Measurements from ENCODE around the gene TLCD2. TPM values are rescaled to one million over a fixed set of nuclear protein-coding genes. Genes with fewer than 3 reads are reported as not detected.
A peak's percentile ranks its signal among the peaks of the same experiment; 100 is the strongest.

Gene TLCD2
- total and polyA plus RNA-seq, 2 of the 13 experiments (the other 11 are each of a cell fraction or from before 2014, with no cell fraction given), result 0.90 to 1.1 TPM

- peak; percentile 85; the same call in 1 of the 2 replicates for TF ChIP-seq ZNF414 (CRISPR knock-in tag; IDR thresholded peaks at IDR 0.05)
- TF ChIP-seq ZNF776 (CRISPR knock-in tag; IDR thresholded peaks at IDR 0.05), result no peak
- TF ChIP-seq HOXA9 (CRISPR knock-in tag; IDR thresholded peaks at IDR 0.05; ENCODE audit: borderline replicate concordance), result no peak
- no peak for TF ChIP-seq DNMT3B (CRISPR knock-in tag; conservative IDR thresholded peaks at IDR 0.05)
- no peak for TF ChIP-seq RFX3 (CRISPR knock-in tag; IDR thresholded peaks at IDR 0.05)
- TF ChIP-seq POLR2AphosphoS2 (IDR thresholded peaks at IDR 0.05; ENCODE audit: low read depth, low read length), result 0 out of 2 replicates have a peak, but pooled peaks have one; percentile 49
- TF ChIP-seq CREBL2 (CRISPR knock-in tag; IDR thresholded peaks at IDR 0.05; ENCODE audit: borderline replicate concordance), result peak; percentile 57; the same call in 1 of the 2 replicates
- TF ChIP-seq ZNF180 (CRISPR knock-in tag; IDR thresholded peaks at IDR 0.05; ENCODE audit: borderline replicate concordance, low read depth), result no peak
- TF ChIP-seq SOX6 (IDR thresholded peaks at IDR 0.05), result no peak
- TF ChIP-seq SOX6 (CRISPR knock-in tag; IDR thresholded peaks at IDR 0.05), result peak; percentile 44
- TF ChIP-seq FOXK1 (CRISPR knock-in tag; IDR thresholded peaks at IDR 0.05; ENCODE audit: borderline replicate concordance, low read depth), result no peak; the same call in 1 of the 2 replicates
- 0 out of 2 replicates have a peak, but pooled peaks have one; percentile 18 for TF ChIP-seq FOXK2 (IDR thresholded peaks at IDR 0.05)
- no peak for TF ChIP-seq NPAS2 (CRISPR knock-in tag; IDR thresholded peaks at IDR 0.05; ENCODE audit: borderline replicate concordance)
- 0 out of 2 replicates have a peak, but pooled peaks have one; percentile 53 for TF ChIP-seq ZNF354B (CRISPR knock-in tag; IDR thresholded peaks at IDR 0.05)
- TF ChIP-seq TCF12 (IDR thresholded peaks at IDR 0.05), result no peak
- peak; percentile 28; the same call in 1 of the 2 replicates for TF ChIP-seq TCF12 (CRISPR knock-in tag; IDR thresholded peaks at IDR 0.05)
- TF ChIP-seq ZNF614 (CRISPR knock-in tag; IDR thresholded peaks at IDR 0.05; ENCODE audit: borderline replicate concordance), result no peak; the same call in 1 of the 2 replicates
- TF ChIP-seq ZNF703 (CRISPR knock-in tag; IDR thresholded peaks at IDR 0.05; ENCODE audit: borderline replicate concordance), result 0 out of 2 replicates have a peak, but pooled peaks have one; percentile 50
- TF ChIP-seq RFXAP (CRISPR knock-in tag; IDR thresholded peaks at IDR 0.05; ENCODE audit: borderline replicate concordance), result peak; percentile 68; the same call in 1 of the 2 replicates
- TF ChIP-seq ZNF549 (CRISPR knock-in tag; IDR thresholded peaks at IDR 0.05), result no peak
- peak; percentile 85 for TF ChIP-seq ZNF335 (CRISPR knock-in tag; IDR thresholded peaks at IDR 0.05)
- no peak for TF ChIP-seq FOXA1 (IDR thresholded peaks at IDR 0.05)
- TF ChIP-seq FOXA1 (CRISPR knock-in tag; IDR thresholded peaks at IDR 0.05), result no peak
- TF ChIP-seq KDM4B (CRISPR knock-in tag; IDR thresholded peaks at IDR 0.05), result 0 out of 2 replicates have a peak, but pooled peaks have one; percentile 31
- TF ChIP-seq AFF4 (CRISPR knock-in tag; IDR thresholded peaks at IDR 0.05), result no peak
- no peak for TF ChIP-seq ZNF839 (CRISPR knock-in tag; IDR thresholded peaks at IDR 0.05; ENCODE audit: borderline replicate concordance)
- TF ChIP-seq LCORL (IDR thresholded peaks at IDR 0.05), result no peak
- peak; percentile 63 for TF ChIP-seq LCORL (CRISPR knock-in tag; IDR thresholded peaks at IDR 0.05)
- no peak for TF ChIP-seq ZC3H4 (CRISPR knock-in tag; IDR thresholded peaks at IDR 0.05; ENCODE audit: borderline replicate concordance)
Observed at GRCh38 chr17:1684378-1685189, 25.6 kb downstream of the TLCD2 start, which contains the start of gene PRPF8 (continued).

Data from HepG2 (cell line).